HS-5 (cell line): ENCODE measurements around the gene LRFN2.

ENCODE experiments used
- DNase-seq: peaks from one replicate; pipeline ENCODE4 v3.0.0-alpha.2; 2012; ENCODE audit warnings: low read depth

Gene LRFN2

DNA sequence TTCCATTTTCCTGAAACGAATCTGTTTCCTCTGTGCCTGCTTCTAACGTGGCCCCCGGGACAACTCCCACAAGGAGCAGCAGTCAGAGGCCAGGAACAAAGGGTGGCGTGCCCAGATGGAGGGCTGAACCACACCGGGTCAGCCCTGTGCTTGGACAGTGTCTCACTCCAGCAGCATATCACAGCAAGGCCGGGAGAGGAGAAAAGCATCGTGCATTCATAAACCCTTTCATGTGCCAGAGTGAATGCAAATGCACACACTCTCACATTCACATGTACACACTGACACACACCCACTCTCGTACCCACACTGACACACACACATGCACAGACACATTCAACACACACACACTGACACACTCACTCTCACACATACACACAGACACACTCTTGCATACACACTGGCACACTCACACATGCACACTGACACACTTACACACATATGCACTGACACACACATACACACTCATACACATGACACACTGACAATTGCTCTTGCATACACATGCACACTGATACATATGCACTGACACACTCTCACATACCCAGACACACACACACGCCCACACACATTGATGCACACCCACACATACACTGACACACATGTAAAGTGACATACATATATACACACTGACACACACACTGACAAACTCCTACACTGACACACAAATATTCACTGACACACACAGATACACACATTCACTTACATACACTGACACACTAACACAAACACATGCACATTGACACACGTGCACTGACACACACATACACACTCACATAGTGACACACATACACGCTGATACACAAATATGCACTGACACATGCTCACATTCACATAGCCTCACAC lies 237.0 kb downstream of the LRFN2 start:
- no peak for DNase-seq

DNA sequence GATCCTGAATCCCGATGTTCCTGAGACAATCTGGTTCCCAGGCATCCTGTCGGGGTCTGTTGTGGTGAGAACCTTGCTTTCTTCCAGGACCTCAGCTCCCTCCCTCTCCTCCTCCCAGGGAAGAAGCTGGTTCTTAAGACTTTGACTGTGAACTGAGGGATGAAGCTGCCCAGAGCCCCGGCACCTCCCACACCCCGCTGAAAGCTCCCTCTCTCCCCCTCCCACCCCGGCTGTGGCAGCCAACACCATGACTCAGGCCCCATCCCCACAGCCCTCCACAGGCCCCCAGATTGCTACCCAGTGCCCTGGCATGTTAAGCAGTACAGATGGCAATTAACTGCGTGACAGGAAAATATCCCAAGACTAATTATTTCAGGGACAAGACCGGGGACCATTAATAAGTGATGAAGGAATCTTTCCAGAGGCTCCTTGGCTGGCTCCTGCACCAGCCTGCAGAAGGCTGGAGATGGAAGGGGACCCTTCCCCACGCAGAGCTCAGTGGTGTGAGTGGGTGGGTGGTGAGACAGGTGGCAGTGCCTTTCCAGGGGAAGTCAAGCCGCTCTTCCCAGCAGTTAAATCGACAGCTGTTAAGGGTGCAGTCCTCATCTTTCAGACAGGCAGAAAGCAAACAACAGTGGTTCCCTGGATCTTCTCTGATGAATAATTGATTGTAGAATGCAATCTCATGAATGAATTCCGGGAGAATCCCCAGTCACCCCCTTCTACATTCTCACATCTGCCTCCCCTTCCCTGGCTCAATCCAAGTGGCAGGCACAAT lies 237.9 kb downstream of the LRFN2 start:
- DNase-seq: no peak

DNA sequence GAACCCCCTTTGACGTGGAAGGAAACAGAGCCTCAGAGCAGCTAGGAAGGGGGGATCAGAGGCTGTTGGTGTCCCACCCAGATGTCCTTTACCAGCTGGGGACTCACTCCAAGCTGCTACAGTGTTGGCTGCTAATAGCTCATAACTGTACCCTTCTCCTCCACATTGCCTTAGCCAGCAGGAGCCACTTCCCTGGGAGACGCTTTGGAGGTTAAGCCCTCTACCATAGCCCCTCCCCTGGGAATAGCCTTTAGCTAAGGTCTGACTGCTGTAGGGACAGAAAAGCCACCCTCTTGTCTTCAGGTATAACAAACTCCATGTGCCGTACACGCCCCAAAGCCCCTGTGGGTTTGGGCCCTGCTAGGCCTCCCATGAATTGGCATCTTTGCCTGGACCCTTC lies 238.6 kb downstream of the LRFN2 start:
- no peak for DNase-seq

DNA sequence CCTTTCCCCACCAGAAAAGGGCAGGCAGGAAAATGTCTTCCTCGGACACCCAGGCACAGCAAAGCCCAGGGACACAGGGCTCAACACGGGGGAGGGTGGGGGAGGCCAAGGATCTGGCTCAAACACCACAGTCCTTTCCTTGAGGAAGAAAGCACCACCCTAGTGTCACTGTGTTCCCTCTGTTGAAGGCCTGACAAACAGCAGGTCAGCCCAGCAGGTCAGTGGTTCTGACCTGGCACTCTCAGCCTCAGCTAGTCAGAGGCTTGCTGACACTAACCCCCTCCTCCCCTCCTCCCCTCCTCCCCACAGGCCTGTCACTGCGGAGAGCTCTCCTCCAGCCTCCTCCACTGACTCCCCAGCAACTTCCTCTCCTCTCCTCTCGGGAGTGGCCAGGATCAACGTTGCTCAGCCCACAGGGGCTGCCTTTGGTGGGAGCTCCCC lies 239.6 kb downstream of the LRFN2 start:
- DNase-seq: no peak

DNA sequence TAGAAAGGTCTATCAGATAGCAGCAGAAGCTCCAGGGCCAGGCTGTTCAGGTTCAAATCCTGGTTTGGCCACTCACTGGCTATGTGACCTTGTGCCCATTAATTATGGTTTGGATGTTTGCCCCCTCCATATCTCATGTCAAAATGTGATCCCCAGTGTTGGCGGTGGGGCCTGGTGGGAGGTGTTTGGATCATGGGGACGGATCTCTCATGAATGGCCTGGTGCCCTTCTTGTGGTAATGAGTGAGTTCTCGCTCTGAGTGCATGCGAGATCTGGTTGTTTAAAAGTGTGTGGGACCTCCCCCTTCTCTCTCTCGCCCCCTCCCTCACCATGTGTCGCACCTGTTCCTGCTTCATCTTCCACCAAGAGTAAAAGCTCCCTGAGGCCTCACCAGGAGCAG lies 240.9 kb downstream of the LRFN2 start:
- DNase-seq: no peak

DNA sequence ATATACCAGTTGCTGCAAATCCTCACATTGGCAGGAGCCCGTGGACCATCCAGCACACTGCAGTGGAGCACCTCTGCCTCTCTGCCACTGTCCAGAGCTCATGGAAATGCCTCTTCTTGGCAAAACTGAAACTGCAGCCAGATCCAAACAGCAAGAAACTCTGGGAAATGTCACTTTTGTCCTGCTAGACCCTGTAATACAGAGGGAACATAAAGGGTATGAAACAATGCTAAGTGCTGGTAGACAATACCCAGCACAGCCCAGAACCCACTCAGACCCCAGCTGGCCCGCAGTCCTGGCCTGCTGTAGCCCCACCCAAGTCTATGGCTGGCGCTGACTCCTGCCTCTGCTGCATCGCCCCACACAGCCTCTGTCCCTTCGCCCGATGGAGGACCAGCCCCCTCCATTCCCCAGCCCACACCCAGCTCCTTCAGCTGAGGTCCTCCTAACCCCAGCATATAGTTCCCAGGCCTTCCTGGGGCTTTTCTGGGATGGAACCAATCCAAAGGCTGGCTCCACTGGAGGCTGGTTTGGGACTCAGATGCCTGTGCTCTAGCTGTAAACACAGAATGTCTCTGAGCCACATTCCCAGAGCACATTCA lies 242.5 kb downstream of the LRFN2 start:
- no peak for DNase-seq

DNA sequence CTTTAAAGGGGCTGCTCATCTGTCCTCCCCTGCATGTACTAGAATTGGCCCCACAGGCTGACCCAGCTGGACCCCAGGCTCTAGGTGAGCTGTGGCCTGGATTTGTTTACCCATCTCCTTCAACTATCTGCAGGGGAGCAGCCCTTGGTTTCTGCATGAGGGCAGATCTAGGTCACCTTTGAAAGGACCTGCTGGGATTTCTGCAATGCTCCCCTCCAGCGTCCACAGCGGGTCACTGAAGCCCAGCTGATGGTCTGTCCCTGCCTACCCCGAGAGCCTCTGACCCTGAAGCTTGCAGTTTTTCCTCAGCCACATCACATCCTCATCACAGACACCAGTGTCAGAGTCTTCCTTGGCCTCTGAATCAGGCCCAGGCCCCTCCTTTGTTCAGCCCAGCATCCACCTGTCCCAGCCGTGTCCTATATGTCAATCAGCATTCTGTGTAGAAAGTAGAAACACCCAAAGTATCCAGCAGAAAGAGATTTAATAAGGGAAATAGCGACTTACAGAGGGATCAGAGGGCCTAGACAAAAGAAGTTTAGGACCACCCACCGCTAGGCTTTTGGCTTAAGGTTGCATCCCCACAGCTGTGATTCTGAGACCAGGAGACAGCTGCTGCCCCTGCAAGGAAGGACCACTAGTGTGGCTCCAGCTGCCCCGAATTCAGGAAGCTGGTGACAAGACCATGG lies 243.1 kb downstream of the LRFN2 start:
- no peak for DNase-seq

DNA sequence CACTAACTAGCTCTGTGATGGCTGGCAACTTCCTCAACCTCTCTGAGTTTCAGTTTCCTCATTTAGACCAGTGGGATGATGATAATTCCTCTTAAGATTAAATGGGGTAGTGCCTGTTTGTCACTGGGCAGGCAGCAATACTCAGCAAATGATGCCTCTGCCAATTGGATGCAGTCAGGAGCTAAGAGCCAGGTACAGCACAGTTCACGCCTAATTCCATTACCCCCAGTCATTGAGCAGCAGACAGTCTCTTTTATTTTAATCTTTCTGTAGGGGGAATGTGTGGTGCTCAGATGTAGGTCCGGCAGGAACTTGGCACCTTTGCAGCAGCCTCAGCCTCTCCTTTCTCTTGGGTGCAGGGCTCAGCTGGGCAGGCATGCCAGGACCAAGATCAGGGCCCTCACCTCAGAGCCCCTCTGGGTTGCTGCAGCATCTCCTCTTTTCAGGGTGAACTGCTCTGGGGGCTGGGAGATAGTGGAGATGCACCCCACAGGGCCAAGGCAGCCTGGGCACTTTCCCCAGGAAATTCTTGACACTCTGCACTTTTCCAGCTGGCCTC lies 243.8 kb downstream of the LRFN2 start:
- DNase-seq: no peak

DNA sequence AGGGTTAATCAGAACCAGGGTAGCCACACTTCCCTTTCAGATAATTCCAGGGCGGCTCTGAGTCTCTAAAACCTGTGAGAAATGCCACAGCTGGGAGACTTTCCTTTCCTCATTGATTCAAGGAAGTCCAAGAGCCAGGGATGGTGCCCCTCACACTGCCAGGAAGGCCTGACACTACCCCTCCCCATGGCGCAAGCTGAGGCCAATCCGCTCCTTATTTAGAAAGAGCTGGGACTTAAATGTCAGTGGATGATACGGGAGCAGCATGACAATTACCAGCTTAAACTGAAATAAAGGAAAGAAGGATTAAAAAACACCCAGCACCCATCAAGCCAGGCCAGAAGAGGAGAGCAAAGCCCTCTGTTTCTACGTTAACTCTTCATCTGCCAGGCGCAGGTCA lies 244.4 kb downstream of the LRFN2 start:
- DNase-seq: no peak

DNA sequence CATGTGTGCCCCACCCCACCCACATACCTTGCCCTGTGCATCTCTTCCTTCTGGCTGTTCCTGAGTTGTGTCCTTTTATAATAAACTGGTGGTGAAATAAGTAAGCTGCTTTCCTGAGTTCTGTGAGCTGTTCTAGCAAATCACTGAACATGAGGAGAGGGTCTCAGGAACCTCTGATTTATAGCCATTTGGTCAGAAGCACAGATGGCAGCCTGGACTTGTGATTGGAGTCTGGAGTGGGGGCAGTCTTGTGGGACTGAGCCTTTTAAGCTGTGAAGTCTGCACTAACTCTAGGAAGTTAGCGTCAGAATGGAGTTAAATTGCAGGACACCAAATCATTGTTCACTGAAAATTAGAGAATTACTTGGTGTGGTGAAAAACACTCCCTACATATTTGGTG lies 245.4 kb downstream of the LRFN2 start:
- DNase-seq: no peak
